Brain microvascular endothelial cell (primary cell): ENCODE results near the gene BTAF1.

Experiments used
- DNase-seq: peaks from one replicate; pipeline ENCODE4 v3.0.0-alpha.2; 2020
- H3K27ac ChIP-seq: fragments of 250-450 bp; sonication (Bioruptor Pico); 2 replicates; pipeline ENCODE4 v1.5.1; 2020; ENCODE audit warnings: mild to moderate bottlenecking, moderate library complexity
- H3K27me3 ChIP-seq: fragments of 250-450 bp; sonication (Bioruptor Pico); replicated peaks from 2 replicates; pipeline ENCODE4 v1.5.1; 2020; ENCODE audit warnings: mild to moderate bottlenecking
- H3K36me3 ChIP-seq: fragments of 250-450 bp; sonication (Bioruptor Pico); replicated peaks from 2 replicates; pipeline ENCODE4 v1.5.1; 2020; ENCODE audit warnings: mild to moderate bottlenecking
- H3K4me3 ChIP-seq: 2 replicates; pipeline ENCODE4 v1.5.1; 2011; ENCODE audit warnings: low read depth, mild to moderate bottlenecking, control low read depth, low read length, moderate library complexity
- in situ Hi-C: cut with HindIII; loops from 2 replicates; pipeline ENCODE4 v1.10.0; 2017; ENCODE audit warnings: low sequenced_read_pairs, low pct_ligation_motif_present
- TF ChIP-seq, protein P1 (sequence below): IDR thresholded peaks from 2 replicates; pipeline ENCODE4 v1.5.1; 2011; ENCODE audit warnings: low read depth, mild to moderate bottlenecking, moderate library complexity, low read length, control low read depth, inconsistent platforms; ENCODE audit errors: missing control alignments

The BTAF1 gene

GRCh38 chr10:91976317-91977051 is 52.9 kb downstream of the BTAF1 start:
- in situ Hi-C loops, result no loop called here
- TF ChIP-seq, protein P1, sequence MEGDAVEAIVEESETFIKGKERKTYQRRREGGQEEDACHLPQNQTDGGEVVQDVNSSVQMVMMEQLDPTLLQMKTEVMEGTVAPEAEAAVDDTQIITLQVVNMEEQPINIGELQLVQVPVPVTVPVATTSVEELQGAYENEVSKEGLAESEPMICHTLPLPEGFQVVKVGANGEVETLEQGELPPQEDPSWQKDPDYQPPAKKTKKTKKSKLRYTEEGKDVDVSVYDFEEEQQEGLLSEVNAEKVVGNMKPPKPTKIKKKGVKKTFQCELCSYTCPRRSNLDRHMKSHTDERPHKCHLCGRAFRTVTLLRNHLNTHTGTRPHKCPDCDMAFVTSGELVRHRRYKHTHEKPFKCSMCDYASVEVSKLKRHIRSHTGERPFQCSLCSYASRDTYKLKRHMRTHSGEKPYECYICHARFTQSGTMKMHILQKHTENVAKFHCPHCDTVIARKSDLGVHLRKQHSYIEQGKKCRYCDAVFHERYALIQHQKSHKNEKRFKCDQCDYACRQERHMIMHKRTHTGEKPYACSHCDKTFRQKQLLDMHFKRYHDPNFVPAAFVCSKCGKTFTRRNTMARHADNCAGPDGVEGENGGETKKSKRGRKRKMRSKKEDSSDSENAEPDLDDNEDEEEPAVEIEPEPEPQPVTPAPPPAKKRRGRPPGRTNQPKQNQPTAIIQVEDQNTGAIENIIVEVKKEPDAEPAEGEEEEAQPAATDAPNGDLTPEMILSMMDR, result no peak
- DNase-seq, result no peak
- Histone ChIP-seq H3K36me3 (peaks cover 2% of the 10 kb centered on the region), H3K27me3 (no peaks in the 10 kb centered on the region), H3K4me3 (no peak overlapping the region), H3K27ac (no peak overlapping the region)

GRCh38 chr10:91977491-91977890 is 53.9 kb downstream of the BTAF1 start:
- in situ Hi-C loops, result no loop called here
- DNase-seq, result no peak
- TF ChIP-seq, protein P1, result no peak
- Histone ChIP-seq H3K27me3 (no peaks in the 10 kb centered on the region), H3K27ac (no peak overlapping the region), H3K36me3 (peaks cover 3% of the 10 kb centered on the region), H3K4me3 (no peak overlapping the region)

DNA sequence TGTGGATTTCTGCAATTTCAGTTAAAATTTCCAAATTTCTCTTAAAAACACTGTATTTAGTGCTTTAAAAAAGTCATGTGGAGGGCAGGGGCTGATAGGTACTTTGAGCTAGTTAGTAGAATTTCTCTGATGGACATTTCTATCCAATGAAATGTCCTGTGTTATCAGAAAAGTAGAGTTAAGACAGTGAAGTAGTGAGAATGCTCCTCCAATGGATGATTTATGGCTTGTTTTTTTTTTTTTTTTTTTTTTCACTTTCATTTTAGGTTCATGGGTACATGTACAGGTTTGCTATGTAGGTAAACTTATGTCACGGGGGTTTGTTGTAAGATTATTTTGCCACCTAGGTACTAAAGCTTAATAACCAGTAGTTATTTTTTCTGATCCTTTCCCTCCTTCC is 55.0 kb downstream of the BTAF1 start:
- Histone ChIP-seq H3K4me3 (no peak overlapping the region), H3K27ac (no peak overlapping the region), H3K36me3 (peaks cover 11% of the 10 kb centered on the region), H3K27me3 (no peaks in the 10 kb centered on the region)
- no peak for DNase-seq
- in situ Hi-C loops, result no loop called here
- TF ChIP-seq, protein P1, result no peak

- TF ChIP-seq, protein P1, result no peak
- Histone ChIP-seq H3K27ac (no peak overlapping the region), H3K4me3 (no peak overlapping the region), H3K36me3 (peaks cover 22% of the 10 kb centered on the region), H3K27me3 (no peaks in the 10 kb centered on the region)
- in situ Hi-C loops, result no loop called here
- no peak for DNase-seq
Observed at GRCh38 chr10:91980319-91980718, 56.7 kb downstream of the BTAF1 start.

- Histone ChIP-seq H3K36me3 (peaks cover 23% of the 10 kb centered on the region), H3K27me3 (no peaks in the 10 kb centered on the region), H3K4me3 (no peak overlapping the region), H3K27ac (no peak overlapping the region)
- DNase-seq, result no peak
- TF ChIP-seq, protein P1, result no peak
- in situ Hi-C loops, result no loop called here
Observed at GRCh38 chr10:91983416-91983815, 59.8 kb downstream of the BTAF1 start.
